ENCODE data around the gene CYP27B1.
A peak's percentile ranks its signal among the peaks of the same experiment; 100 is the strongest.

Gene CYP27B1

GRCh38 chr12:57755454-57756372, 11.2 kb downstream of the CYP27B1 start:
- DNase-seq (ENCODE audit: low read depth): no peak
- H3K4me3 ChIP-seq (ENCODE audit: low read depth, low read length): peak overlapping the region; percentile 60

DNA sequence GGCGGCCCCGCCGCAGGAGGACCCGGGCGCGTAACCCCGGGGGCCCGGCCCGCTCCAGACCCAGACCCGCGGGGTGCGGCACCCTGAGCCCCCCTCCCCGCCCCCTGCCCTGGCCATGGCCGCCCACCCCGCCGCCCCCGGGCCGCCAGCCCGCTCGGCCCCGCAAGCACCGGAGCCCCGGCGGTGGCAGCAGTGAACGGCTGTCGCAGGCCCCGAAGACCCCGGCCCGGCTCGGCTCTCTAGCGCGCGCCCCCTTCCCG, 11.8 kb downstream of the CYP27B1 start:
- no peak for DNase-seq (ENCODE audit: low read depth)
- peak overlapping the region; percentile 60 for H3K4me3 ChIP-seq (ENCODE audit: low read depth, low read length)

GRCh38 chr12:57754411-57755193, 12.3 kb downstream of the CYP27B1 start, which contains the start of gene MARCHF9:
Gene MARCHF9, plus strand, starts transcription at chr12:57755103. Its CDS starts 426 bp downstream, at chr12:57755529.
- no peak for DNase-seq (ENCODE audit: low read depth)
- H3K4me3 ChIP-seq (ENCODE audit: low read depth, low read length): peak within 1 kb of the TSS; percentile 60

DNA sequence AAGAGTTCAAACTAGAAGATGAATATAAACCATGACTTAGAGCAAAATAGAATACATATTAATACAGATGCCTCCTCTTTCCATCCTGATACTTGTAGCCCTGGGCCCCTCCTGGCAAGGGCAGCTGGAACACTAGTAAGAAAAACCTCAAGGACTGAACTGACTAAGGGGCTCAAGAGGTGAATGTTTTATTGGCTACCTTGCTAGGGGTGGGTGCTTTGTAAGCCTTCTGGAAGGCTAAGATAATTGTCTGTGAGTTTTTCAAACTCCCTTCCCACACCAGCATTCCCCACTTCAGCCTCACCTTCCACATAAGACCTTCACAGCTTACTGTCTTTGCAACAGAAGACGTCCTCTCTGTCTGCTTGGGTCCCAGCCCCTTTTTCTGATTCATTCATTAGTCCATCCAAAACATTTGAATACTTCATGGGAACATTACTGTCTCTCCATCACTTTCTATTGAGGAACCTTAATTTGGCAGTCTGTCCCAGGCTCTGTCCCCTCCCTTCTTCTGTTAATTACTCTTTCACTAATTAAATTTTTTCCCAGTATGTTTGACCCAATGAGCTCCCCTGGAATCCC, 13.0 kb downstream of the CYP27B1 start:
- no peak for DNase-seq (ENCODE audit: low read depth)
- H3K4me3 ChIP-seq (ENCODE audit: low read depth, low read length): no peak overlapping the region

- peak overlapping the region; percentile 36 for H3K4me3 ChIP-seq (ENCODE audit: low read depth, low read length)
Measured at GRCh38 chr12:57752668-57753000, 14.2 kb downstream of the CYP27B1 start.

GRCh38 chr12:57751788-57752667, 14.8 kb downstream of the CYP27B1 start, which contains the start of gene CDK4:
Gene CDK4, minus strand, starts transcription at chr12:57752310. Its CDS starts 593 bp downstream, at chr12:57751717.
- peak within 1 kb of the TSS; percentile 91 for H3K4me3 ChIP-seq (ENCODE audit: low read depth, low read length)
- peak; percentile 100 for DNase-seq (ENCODE audit: low read depth)

More at GRCh38 chr12:57752668-57753000, 14.2 kb downstream of the CYP27B1 start:
- DNase-seq (ENCODE audit: low read depth): no peak

GRCh38 chr12:57751432-57751787, 15.5 kb downstream of the CYP27B1 start:
- no peak for DNase-seq (ENCODE audit: low read depth)

GRCh38 chr12:57750561-57751431, 16.1 kb downstream of the CYP27B1 start:
- no peak for DNase-seq (ENCODE audit: low read depth)
- H3K4me3 ChIP-seq (ENCODE audit: low read depth, low read length): peak overlapping the region; percentile 91

More at GRCh38 chr12:57751432-57751787, 15.5 kb downstream of the CYP27B1 start:
- H3K4me3 ChIP-seq (ENCODE audit: low read depth, low read length): peak overlapping the region; percentile 91

- no peak overlapping the region for H3K4me3 ChIP-seq (ENCODE audit: low read depth, low read length)
- DNase-seq (ENCODE audit: low read depth): no peak
Measured at GRCh38 chr12:57749061-57749460, 17.8 kb downstream of the CYP27B1 start.

- DNase-seq (ENCODE audit: low read depth): no peak
- peak overlapping the region; percentile 93 for H3K4me3 ChIP-seq (ENCODE audit: low read depth, low read length)
Measured at GRCh38 chr12:57746025-57746424, 20.9 kb downstream of the CYP27B1 start.

DNA sequence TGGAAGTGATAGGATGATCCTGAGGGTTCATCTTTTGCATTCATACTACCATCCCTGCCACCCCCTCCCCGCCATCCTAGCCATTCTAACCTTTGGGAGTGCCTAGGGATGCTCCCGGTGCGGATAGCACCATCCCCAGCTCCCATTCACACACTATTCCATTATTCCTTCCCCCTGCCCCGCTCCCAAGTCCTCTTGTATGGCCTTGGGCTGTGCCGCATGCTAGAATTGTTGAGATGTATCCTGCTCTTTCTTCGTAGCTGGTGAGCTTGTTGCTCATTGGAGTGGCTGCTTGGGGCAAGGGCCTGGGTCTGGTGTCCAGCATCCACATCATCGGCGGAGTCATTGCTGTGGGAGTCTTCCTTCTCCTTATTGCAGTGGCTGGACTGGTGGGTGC, 21.4 kb downstream of the CYP27B1 start:
- DNase-seq (ENCODE audit: low read depth): no peak
- H3K4me3 ChIP-seq (ENCODE audit: low read depth, low read length): peak overlapping the region; percentile 93

- peak within 1 kb of the TSS; percentile 93 for H3K4me3 ChIP-seq (ENCODE audit: low read depth, low read length)
- peak; percentile 96 for DNase-seq (ENCODE audit: low read depth)
Measured at GRCh38 chr12:57744777-57745484, 21.9 kb downstream of the CYP27B1 start, which contains the start of gene TSPAN31. Gene TSPAN31, plus strand, starts transcription at chr12:57745039. Its CDS starts 116 bp downstream, at chr12:57745155.

- peak; percentile 62 for DNase-seq (ENCODE audit: low read depth)
Measured at GRCh38 chr12:57744194-57744776, 22.6 kb downstream of the CYP27B1 start.

GRCh38 chr12:57743769-57744168, 23.1 kb downstream of the CYP27B1 start:
- DNase-seq (ENCODE audit: low read depth): no peak
- H3K4me3 ChIP-seq (ENCODE audit: low read depth, low read length): no peak overlapping the region

More at GRCh38 chr12:57744194-57744776, 22.6 kb downstream of the CYP27B1 start:
- H3K4me3 ChIP-seq (ENCODE audit: low read depth, low read length): peak overlapping the region; percentile 93

DNA sequence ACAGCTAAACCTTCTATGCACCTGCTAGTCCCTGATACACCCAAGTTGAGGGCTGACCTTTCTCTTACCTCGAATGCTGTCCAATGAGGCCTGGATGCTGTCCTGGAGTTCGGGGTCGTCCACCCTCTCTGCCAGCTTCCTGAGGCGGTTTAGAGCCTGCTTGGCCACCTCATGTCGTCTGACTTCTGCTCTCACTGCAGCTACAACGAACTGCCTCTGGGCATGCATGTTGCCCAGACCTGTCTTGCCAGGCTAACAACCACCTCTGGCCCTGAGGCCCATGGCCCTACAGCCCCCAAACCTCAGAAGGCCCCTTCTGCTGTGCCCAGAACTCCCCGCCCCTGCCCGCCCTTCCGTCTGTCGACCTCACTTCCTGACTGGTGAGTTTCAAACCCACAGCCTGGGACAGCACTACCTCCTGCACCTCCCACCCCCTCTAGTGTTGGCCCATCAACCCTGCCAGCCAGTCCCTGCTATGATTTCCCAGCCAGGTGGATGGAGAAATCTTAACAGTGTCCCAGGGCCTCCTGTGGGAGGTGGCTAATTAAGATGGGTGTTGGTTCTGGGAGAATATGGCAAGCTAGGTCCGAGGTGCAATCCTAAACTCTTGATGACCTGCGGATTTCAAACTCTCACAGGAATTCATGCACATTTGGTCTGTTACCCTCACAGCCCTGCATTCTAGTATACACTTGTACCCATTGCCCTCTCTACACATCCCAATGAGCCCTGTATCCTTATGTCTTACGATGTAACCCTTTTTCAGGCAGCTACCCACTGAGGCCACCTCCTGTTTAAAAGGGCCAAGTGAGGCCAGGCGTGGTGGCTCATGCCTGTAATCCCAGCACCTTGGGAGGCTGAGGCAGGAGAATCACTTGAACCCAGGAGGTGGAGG, 24.8 kb downstream of the CYP27B1 start:
- H3K4me3 ChIP-seq (ENCODE audit: low read depth, low read length): no peak overlapping the region
- DNase-seq (ENCODE audit: low read depth): no peak

DNA sequence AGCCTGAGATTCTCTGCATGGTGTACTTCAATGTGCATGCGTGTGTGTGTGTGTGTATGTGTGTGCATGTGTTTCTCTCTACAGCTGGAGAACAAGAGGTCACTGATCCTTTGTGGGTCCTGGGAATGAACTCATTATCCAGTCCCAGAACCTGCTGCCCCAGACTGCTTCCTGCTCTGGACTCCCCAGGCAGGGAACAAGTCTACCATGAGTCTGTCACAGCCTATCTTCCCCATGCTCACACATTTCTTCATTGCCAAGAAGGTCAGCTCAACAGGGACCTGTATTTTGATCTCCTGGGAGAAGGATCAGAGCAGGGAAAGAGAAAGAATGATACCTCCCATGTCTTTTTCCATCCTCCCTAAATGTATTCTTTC, 25.5 kb downstream of the CYP27B1 start:
- no peak for DNase-seq (ENCODE audit: low read depth)
- H3K4me3 ChIP-seq (ENCODE audit: low read depth, low read length): no peak overlapping the region
